Cardiac muscle cell (in vitro differentiated cells and primary cell): ENCODE measurements around the gene DDA1. TPM values are rescaled to one million over a fixed set of nuclear protein-coding genes. Genes with fewer than 3 reads are reported as not detected.

Source experiments
- DNase-seq, 2 donors: peaks; one replicate each; pipeline versions ENCODE4 v3.0.0 to v3.0.0-alpha.2; 2010 to 2017; ENCODE audit warnings: low read depth in 1 of 2, low spot score in 1 of 2
- H3K27ac ChIP-seq: fragments of 200-600 bp; sonication (generic); 2 replicates; pipeline ENCODE4 v1.5.1; 2016
- H3K27me3 ChIP-seq: fragments of 200-600 bp; sonication (generic); 2 replicates; pipeline ENCODE4 v1.6.0; 2016; ENCODE audit warnings: control low read depth
- H3K36me3 ChIP-seq: fragments of 200-600 bp; sonication (generic); 2 replicates; pipeline ENCODE4 v1.5.1; 2016; ENCODE audit warnings: control low read depth
- H3K4me1 ChIP-seq: fragments of 200-600 bp; sonication (generic); 2 replicates; pipeline ENCODE4 v1.8.1; 2017; ENCODE audit warnings: low read depth, mild to moderate bottlenecking, mixed run types
- H3K4me3 ChIP-seq: fragments of 200-600 bp; sonication (generic); 2 replicates; pipeline ENCODE4 v1.5.1; 2016; ENCODE audit warnings: mild to moderate bottlenecking
- H3K9me3 ChIP-seq: fragments of 200-600 bp; sonication (generic); 2 replicates; pipeline ENCODE4 v1.5.1; 2017; ENCODE audit warnings: low read depth, mild to moderate bottlenecking, control low read depth
- polyA plus RNA-seq: library from polyadenylated mRNA; unstranded; fragments of >200 nt; fragmentation: Nextera tagmentation; extraction: Ambion mirVana; gene quantifications from 2 replicates; pipeline ENCODE4 v1.2.1, GENCODE V29; 2016
- total RNA-seq: library from RNA; depleted of rRNA; stranded (reverse); fragments of >200 nt; gene quantifications from 2 replicates; pipeline ENCODE4 v1.2.3, GENCODE V29; 2016
- TF ChIP-seq, protein P1 (sequence below): IDR thresholded peaks from 2 replicates; pipeline ENCODE4 v1.5.1; 2012; ENCODE audit warnings: low read depth, mild to moderate bottlenecking, low read length

DDA1 gene
- total and polyA plus RNA-seq, 2 experiments from 2014 or later, result 45.4 to 53.3 TPM

DNA sequence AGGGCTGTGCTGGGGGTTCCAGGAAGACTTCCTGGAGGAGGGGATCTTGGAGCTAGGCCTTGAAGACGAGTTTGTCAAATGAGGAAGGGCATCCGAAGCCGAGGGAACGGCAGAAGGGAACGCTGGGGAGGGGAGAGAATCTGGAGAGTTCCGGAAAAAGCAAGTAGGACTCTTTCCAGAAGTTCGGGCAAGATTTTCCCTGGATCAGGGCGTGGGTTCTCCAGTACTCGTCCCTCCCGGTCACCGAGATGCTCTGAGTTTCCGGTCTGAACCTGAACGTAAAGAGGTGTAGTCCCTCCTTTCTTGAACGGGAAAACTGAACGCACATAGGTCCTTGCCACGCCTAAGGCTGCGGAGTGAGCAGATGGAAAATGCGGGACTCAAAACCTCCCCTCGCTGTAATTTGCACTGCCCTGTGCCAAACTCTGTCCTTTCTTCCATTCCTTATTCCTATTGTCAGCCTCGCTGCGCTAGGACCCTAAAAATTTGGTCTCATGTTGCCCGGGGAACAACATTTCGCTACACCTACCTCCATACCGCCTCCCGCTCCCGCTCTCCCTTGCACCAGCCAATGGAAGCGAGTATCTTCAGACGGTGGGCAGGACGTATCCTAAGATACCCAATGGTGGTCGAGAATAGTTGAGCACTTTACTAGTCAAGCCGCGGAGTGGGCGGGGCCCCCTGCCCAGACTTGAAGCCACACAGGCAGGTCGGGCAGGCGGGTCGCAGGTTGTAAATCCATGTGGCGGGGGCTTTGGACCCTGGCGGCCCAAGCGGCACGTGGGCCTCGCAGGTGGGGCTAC is 27.7 kb downstream of the DDA1 start, which contains the start of gene GTPBP3:
TSS of gene GTPBP3 (plus strand) at position 682 of the 803 bp plus-strand sequence. CDS start at position 741, 59 bp downstream.
- TF ChIP-seq, protein P1, sequence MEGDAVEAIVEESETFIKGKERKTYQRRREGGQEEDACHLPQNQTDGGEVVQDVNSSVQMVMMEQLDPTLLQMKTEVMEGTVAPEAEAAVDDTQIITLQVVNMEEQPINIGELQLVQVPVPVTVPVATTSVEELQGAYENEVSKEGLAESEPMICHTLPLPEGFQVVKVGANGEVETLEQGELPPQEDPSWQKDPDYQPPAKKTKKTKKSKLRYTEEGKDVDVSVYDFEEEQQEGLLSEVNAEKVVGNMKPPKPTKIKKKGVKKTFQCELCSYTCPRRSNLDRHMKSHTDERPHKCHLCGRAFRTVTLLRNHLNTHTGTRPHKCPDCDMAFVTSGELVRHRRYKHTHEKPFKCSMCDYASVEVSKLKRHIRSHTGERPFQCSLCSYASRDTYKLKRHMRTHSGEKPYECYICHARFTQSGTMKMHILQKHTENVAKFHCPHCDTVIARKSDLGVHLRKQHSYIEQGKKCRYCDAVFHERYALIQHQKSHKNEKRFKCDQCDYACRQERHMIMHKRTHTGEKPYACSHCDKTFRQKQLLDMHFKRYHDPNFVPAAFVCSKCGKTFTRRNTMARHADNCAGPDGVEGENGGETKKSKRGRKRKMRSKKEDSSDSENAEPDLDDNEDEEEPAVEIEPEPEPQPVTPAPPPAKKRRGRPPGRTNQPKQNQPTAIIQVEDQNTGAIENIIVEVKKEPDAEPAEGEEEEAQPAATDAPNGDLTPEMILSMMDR, result no peak
- H3K27ac ChIP-seq, result peak within 1 kb of the TSS; percentile 71
- peaks cover 4% of the 10 kb centered on the region for H3K4me1 ChIP-seq
- no peaks in the 10 kb centered on the region for H3K27me3 ChIP-seq
- peak within 1 kb of the TSS; percentile 65 for H3K4me3 ChIP-seq
- H3K36me3 ChIP-seq, result no peaks in the 10 kb centered on the region
- no peaks in the 10 kb centered on the region for H3K9me3 ChIP-seq
- DNase-seq, result peak; percentile 99 to 100

DNA sequence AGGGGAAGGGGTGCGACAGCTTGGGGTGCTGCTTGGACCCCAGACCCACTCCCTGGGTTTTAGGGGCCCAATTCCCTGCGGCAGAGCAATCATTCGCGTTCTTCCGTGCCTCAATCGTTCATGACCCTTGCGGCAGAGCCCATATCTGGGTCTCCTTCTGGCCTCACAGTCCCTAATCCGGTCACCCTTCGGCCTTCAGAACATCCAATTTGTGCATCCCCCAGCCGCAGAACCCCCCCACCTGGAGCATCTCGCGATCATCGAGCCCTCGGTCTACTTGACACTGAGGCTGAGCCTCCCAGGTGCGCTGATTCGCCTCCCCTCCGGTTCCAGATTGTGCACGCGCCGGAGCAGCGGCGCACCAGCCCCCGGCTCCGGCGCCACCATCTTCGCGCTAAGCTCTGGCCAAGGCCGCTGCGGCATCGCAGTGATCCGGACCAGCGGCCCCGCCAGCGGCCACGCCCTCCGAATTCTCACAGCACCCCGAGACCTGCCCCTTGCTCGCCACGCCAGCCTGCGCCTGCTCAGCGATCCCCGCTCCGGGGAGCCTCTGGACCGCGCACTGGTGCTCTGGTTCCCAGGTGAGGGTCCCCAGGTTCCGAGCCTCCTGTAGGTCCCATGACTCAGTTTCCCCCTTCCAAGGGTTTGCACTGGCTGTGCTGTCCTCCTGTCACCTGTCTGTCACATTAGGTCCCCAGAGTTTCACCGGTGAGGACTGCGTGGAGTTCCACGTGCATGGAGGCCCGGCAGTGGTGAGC is 28.5 kb downstream of the DDA1 start:
- peak in 1 of 2 donors; percentile 28 for DNase-seq
- H3K27me3 ChIP-seq, result no peaks in the 10 kb centered on the region
- peaks cover 4% of the 10 kb centered on the region for H3K4me1 ChIP-seq
- TF ChIP-seq, protein P1, result no peak
- H3K9me3 ChIP-seq, result no peaks in the 10 kb centered on the region
- no peaks in the 10 kb centered on the region for H3K36me3 ChIP-seq
- H3K27ac ChIP-seq, result no peak overlapping the region
- peak overlapping the region; percentile 65 for H3K4me3 ChIP-seq

DNA sequence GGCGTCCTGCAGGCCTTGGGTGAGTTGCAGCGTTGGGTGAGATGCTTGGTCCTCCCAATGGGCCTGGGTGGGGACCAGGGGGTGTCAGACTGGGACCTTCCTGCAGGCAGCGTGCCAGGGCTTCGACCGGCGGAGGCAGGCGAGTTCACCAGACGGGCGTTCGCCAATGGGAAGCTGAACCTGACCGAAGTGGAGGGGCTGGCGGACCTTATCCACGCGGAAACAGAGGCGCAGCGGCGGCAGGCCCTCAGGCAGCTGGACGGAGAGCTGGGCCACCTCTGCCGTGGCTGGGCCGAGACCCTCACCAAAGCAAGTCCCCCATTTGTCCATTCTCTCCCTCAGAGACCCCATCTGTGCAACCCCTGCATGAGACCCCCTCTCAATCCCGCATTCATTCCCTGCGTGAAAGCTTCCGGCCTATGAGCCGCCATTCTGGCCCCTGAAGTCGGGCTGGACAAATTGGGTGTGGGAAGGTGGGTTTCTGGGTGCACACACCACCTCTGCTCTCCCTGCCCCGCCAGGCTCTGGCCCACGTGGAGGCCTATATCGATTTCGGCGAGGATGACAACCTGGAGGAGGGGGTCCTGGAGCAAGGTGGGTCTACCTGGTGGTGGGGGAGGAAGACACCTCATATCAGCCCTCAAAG is 29.2 kb downstream of the DDA1 start:
- Histone ChIP-seq H3K4me3 (peak overlapping the region; percentile 65), H3K27me3 (no peaks in the 10 kb centered on the region), H3K36me3 (no peaks in the 10 kb centered on the region), H3K27ac (no peak overlapping the region), H3K4me1 (peaks cover 4% of the 10 kb centered on the region), H3K9me3 (no peaks in the 10 kb centered on the region)
- DNase-seq, result no peak
- TF ChIP-seq, protein P1, result no peak

- Histone ChIP-seq H3K4me1 (peaks cover 4% of the 10 kb centered on the region), H3K9me3 (no peaks in the 10 kb centered on the region), H3K27ac (no peak overlapping the region), H3K36me3 (no peaks in the 10 kb centered on the region), H3K4me3 (no peak overlapping the region), H3K27me3 (no peaks in the 10 kb centered on the region)
- DNase-seq, result no peak
- TF ChIP-seq, protein P1, result no peak
Measured at GRCh38 chr19:17339088-17339741, 29.9 kb downstream of the DDA1 start.

GRCh38 chr19:17340302-17340870 is 31.0 kb downstream of the DDA1 start:
- peaks cover 4% of the 10 kb centered on the region for H3K4me1 ChIP-seq
- no peaks in the 10 kb centered on the region for H3K27me3 ChIP-seq
- H3K4me3 ChIP-seq, result no peak overlapping the region
- no peaks in the 10 kb centered on the region for H3K9me3 ChIP-seq
- H3K36me3 ChIP-seq, result no peaks in the 10 kb centered on the region
- no peak overlapping the region for H3K27ac ChIP-seq
- TF ChIP-seq, protein P1, result no peak
- no peak for DNase-seq
